DOHH2 (cell line): ENCODE results near the gene PDZRN3.

Experiments
- CTCF ChIP-seq: fragments of 200-600 bp; sonication (generic); IDR thresholded peaks from one replicate; pipeline ENCODE4 v1.5.1; 2014; ENCODE audit warnings: antibody characterized with exemption, mild to moderate bottlenecking, low read depth, low read length; ENCODE audit not compliant: poor library complexity, severe bottlenecking
- EZH2phosphoT487 ChIP-seq: fragments of 200-600 bp; sonication (generic); IDR thresholded peaks from 2 replicates; pipeline ENCODE4 v1.6.1; 2017; ENCODE audit warnings: borderline replicate concordance, mild to moderate bottlenecking, antibody characterized with exemption, low read length, moderate library complexity, mixed read lengths

GRCh38 chr3:73478858-73479257 is 145.9 kb downstream of the PDZRN3 start:
- TF ChIP-seq CTCF, result no peak
- no peak for TF ChIP-seq EZH2phosphoT487
